GM21381 (cell line): Measurements from ENCODE around the gene C1orf74.
A peak's percentile ranks its signal among the peaks of the same experiment; 100 is the strongest.
"Not testable (repeated sequence)": the region's sequence is repeated elsewhere in the genome, so short reads cannot be mapped to it uniquely, and the experiment has no call there.

ENCODE experiments used
- ATAC-seq: cut with Tn5 transposase; IDR thresholded peaks from one replicate; pipeline ENCODE4 v1.9.1; 2021; ENCODE audit warnings: mild to moderate bottlenecking, moderate library complexity; ENCODE audit not compliant: unreplicated experiment

C1orf74 gene

DNA sequence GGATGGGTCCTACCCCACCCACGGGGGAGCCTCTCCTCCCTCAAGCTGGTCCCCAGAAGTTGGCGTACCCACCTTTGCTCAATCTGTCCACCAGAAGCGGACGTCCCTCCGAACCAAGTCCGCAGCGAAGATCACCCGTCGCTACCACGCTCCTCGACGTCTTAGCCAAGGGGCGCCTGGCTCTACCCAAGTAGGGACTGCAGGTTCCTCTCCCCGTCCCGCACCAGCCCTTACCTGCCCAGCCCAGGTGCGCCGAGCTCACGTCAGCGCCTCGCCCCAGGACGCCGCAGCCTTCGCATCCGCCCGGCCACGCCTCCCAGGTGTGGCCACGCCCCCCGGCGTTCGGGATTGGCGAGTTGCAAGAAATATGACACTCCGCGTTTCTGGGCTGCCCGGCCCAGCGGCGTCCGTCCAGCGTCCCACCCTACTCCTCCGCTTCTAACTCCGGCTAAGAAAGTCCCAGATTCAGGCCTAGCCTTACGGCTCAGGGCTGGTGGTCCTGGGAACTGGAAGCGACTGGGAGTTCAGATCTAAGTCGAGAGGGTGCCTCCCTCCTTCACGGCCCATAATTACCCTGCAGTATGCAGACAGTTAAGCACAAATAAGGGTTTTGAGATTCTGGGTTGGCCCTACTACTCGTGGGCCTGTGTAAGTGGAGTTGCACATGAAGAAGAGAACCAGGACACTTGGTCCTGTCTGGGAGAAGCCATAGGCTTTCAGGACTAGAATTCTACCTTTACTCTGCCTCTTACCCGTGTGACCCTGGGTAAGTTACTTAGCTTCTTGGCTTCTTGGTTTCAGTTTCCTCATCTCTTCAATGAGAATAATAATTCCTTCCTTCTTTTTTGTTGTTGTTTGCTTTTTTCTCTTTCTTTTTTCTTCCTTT is 21.8 kb upstream of the C1orf74 start, which contains the start of gene IRF6:
IRF6 (minus strand) TSS at position 268 of the 886 bp plus-strand sequence. CDS start 4,729 bp downstream, outside the sequence.
- ATAC-seq = peak; percentile 89

DNA sequence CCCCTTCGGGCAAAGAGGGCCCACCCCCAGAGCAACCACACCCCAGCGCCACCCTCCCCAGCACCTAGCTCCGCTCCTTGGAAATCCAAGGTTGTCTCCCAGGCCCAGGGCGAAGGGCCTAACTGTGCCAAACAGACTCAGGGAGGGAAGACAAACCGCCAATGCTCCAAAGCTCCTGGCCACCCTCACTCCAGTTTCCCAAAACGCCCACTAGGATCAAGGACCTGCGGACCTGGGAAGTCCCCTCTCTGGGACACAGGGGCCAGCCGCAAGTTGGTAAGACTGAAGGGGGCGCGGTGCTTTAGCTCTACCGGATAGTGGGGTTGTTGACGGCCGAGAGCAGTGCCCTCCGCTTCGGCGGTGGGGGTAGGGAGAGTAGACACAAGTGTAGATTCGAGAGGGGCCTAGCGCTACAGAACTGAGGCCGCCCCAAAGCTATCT is 21.0 kb upstream of the C1orf74 start:
- ATAC-seq = no peak

DNA sequence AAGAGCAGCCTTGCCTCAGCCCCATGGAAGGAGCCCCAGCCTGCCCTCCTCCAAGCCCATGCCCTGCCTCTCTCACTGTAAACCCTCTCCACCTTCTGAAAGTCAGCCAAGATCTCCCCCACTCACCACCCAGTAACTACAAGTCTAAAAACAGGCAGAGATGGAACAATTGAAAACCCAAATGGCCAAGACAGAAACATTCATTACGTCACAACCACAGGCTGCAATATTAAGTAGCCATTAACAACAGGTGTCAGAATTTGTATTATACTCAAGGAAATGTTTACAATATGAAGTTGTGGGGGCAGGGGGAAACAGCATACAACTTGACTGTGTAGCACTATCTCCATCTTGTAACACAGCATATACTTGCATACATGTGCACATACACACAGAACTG is 19.2 kb upstream of the C1orf74 start:
- no peak for ATAC-seq

- no peak for ATAC-seq
These were observed 18.4 kb upstream of the C1orf74 start for GRCh38 chr1:209802780-209803152.

GRCh38 chr1:209802117-209802779 is 17.9 kb upstream of the C1orf74 start:
- ATAC-seq = no peak

DNA sequence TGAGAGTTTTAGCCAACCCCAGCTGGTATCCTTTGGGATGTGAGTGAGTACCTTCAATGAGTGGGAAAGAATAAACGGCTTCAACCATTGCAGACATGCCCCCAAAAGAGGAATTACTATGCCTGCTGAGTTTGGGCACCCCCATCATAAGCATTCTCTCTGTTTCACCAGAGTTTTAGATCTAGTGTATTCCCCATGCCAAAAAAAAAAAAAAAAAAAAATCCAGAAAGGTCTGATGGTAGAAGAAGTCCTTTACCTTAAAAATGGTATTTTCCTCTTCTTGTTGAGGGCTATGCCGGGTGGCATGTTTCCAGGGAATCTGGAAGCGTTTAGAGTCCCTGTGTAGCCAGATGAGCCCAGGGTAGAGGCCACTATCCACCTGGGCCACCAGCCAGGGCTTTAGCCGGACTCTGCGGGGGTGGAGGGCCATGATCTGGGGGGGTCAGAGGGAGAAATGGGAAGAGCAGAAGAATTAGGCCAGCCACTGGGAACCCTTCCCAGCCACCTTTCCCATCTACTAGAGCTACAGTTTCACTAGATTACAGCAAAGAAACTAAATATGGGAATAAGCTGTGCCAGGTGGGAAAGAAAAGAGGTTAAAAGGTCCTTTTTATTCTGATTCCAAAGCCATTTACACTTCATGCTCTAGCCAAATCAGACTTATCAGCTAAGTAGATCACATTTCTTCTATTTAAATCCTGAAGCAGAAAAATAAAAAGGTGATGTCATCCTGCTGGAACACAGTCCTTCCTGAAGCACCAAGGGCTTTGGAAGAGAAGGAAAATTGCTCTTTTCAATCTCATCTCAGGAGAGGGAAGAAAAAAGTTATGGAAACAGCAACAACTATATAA is 16.9 kb upstream of the C1orf74 start:
- no peak for ATAC-seq

DNA sequence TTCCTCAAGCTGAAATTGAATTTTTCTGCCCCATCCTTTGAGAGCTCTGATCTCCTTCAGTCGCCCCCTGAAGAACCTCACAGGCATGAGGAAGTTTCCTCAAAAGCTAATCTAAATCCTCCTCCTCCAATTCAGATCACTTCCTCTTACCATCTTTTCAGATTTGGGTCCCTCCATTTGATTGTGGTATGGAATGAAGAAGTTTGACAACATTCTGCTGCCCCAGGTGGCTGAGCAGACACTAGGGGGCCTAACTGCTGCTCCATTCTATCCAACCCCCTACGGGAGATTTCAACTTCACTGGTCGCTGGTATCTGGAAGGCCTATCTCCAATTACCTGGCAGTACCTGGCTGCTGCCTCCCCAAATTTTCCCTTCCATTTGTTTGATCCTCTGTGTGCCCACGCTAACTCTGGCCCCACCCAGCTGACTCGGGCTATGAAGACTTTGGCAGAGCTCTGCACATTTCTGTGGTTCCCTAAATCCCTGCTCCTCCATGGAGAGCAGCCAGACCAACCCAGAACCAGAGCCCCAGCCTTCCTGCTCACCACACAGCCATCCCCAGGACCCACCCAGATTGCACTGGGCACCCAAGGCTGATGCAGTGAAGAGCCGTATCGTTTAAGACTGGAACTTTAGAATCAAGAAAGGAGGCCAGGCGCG is 13.8 kb upstream of the C1orf74 start:
- no peak for ATAC-seq

GRCh38 chr1:209793711-209794110 is 9.4 kb upstream of the C1orf74 start:
- ATAC-seq = not testable (repeated sequence)

DNA sequence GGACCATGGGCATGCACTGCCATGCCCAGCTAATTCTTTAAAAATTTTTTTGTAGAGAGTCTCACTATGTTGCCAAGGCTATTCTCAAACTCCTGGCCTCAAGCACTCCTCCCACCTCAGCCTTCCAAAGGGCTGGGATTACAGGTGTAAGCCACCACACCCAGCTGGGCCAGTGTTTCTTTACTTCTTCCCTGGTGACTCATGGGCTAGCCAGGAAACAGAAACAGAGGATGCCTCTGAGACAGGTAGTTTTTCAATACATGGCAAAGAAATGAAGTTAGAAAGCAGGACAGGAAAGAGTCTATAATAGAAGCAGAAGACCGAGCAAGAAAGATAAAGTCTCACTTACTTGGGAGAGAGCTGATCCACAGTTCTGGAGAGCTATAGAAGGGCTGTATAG is 7.6 kb upstream of the C1orf74 start:
- ATAC-seq = no peak

- no peak for ATAC-seq
These were observed 6.2 kb upstream of the C1orf74 start for GRCh38 chr1:209790286-209791193.

- no peak for ATAC-seq
These were observed 4.9 kb upstream of the C1orf74 start for GRCh38 chr1:209789245-209789644.

DNA sequence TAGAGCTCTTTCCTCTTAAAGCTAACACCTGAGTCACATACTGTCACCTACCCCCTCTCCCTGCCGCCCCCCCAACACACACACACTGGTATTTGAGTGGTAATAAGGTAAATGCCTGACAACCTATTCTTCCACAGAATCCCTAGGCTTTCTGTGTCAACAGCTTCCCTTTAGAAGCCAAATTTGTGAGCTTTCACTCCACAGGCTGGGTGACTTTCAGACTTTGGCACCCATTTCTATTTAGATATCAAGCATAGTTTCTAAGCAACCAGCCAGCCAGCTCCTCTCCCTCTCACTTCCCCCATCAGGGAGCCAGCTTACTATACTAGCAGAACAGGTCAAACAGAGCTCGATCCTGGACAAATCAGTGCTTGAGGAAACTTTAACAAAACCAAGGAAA is 3.2 kb upstream of the C1orf74 start:
- ATAC-seq = no peak

GRCh38 chr1:209786146-209786545 is 1.8 kb upstream of the C1orf74 start:
- ATAC-seq = no peak

GRCh38 chr1:209785592-209785991 is 1.2 kb upstream of the C1orf74 start:
- ATAC-seq = no peak

DNA sequence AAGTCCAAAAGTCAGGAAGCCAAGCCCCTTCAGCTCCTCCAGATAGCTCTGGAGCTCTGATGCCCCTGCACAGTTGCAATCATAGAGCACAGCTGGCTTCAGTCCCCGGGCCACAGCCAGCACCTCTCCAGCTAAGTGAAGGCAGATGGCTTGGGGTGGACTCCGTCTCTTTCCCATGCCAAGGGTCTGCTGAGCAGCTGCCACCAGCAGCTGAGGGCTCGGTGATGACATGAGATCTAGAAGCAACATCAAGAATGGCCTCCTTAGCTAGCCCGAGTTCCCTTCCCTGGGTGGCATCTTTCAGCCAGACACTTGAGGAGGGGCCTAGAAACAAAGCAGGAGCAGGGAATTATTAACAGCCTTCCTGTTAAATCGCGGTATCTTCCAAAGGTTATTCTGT is 973 bp downstream of the C1orf74 start:
- no peak for ATAC-seq

DNA sequence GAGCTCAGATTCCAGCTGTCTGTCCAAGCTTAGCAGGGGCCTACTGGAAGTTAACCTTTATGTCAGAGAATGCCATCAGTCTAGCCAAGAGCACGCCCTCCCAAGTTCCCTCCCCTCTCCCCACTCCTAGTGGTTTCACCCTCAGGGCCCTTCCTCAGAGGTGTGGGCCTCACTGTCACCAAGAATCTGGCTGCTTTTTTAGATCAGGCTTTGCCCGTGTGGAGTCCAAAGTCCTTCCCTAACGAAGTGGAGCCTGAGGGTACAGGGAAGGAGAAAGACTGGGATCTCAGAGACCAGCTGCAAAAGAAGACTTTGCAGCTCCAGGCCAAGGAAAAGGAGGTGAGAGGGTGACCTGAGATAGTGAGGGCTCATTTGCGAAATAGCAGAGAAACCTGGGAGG is 4.1 kb downstream of the C1orf74 start:
- no peak for ATAC-seq

- no peak for ATAC-seq
These were observed 6.3 kb downstream of the C1orf74 start for GRCh38 chr1:209778102-209778501.

DNA sequence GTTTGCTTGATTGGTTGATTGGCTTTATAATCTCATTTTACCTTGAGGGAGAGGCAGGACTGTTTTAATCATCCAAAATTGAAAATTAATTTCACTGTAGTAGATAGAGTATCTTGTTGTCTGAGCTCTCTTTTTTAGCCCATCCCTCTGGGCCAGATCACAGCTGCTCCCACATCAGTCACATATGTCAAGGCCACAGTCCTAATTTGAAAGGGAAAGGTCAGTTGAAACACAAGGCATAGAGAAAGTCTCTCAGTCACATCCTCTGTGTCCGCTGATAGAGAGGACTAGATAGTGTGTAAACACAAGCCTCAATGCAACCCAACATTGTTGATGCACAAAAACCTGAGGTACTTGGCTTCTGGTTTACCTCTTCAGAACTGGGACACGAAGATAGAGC is 6.8 kb downstream of the C1orf74 start:
- ATAC-seq = no peak

DNA sequence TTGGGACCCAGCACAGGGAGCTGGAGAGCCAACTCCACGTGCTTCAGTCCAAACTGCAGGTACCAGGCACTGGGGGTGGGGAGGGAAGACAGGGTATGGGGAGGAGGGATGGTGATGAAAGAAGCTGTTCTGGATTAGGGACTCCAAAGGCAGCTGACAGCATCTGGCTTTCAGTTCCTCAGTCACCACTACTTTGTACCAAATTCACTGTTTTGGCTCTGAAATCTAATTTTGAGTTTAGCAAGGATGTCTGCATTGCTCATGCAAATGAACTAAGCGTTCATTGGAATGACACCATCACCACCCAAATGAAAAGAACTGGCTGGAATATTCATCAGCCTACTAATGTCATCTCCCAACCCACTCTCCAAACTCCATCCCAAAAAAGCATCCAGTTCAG is 8.7 kb downstream of the C1orf74 start:
- no peak for ATAC-seq

- ATAC-seq = peak; percentile 53
These were observed 9.8 kb downstream of the C1orf74 start for GRCh38 chr1:209774592-209774991.
